ACC112 (cell line): Measurements from ENCODE around the gene NUDCD3.

Experiments used
- H2AFZ ChIP-seq: fragments of 200-600 bp; sonication (generic); one replicate; pipeline ENCODE4 v1.6.0; 2017; ENCODE audit warnings: antibody characterized with exemption, low read length; ENCODE audit not compliant: unreplicated experiment
- H3K27ac ChIP-seq: fragments of 200-600 bp; sonication (generic); 2 replicates; pipeline ENCODE4 v1.5.1; 2014; ENCODE audit warnings: low read depth, mild to moderate bottlenecking, antibody characterized with exemption, low read length, moderate library complexity
- H3K27me3 ChIP-seq: fragments of 200-600 bp; sonication (generic); 2 replicates; pipeline ENCODE4 v1.6.1; 2014; ENCODE audit warnings: mild to moderate bottlenecking, antibody characterized with exemption, low read length, moderate library complexity, mixed read lengths; ENCODE audit not compliant: insufficient read depth
- H3K36me3 ChIP-seq: fragments of 200-600 bp; sonication (generic); 2 replicates; pipeline ENCODE4 v1.6.1; 2016; ENCODE audit warnings: mild to moderate bottlenecking, antibody characterized with exemption, low read length, moderate library complexity, mixed read lengths; ENCODE audit not compliant: insufficient read depth
- H3K4me1 ChIP-seq: fragments of 200-600 bp; sonication (generic); one replicate; pipeline ENCODE4 v1.6.1; 2016; ENCODE audit warnings: low read length, mixed read lengths; ENCODE audit not compliant: insufficient read depth, unreplicated experiment, control insufficient read depth
- H3K4me3 ChIP-seq: fragments of 200-600 bp; sonication (generic); 2 replicates; pipeline ENCODE4 v1.5.1; 2014; ENCODE audit warnings: mild to moderate bottlenecking, low read depth, low read length
- H3K79me2 ChIP-seq: fragments of 200-600 bp; sonication (generic); one replicate; pipeline ENCODE4 v1.6.0; 2016; ENCODE audit warnings: low read length; ENCODE audit not compliant: control insufficient read depth, unreplicated experiment, insufficient read depth

The NUDCD3 gene

DNA sequence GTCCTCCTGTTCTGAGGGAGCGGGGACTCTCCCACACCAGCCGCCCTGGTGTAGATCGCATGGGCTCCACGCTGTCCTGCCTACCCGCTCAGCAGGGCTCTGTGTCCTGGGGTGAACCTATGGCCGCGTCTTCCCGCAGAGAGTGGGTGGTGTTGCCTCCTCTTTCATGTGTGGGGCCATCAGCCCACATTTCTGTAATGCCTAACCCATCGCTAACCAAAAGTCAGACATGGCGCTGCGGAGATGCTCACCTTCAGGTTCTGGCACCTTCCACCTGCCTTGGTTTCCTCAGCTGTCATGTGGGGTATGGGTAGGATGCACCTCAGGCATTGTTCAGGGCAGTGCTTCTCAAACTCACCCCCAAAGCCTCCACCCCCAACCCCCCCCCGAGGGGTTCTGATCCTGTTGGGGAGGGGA, 114.5 kb downstream of the NUDCD3 start:
- Histone ChIP-seq H3K27ac (no peak overlapping the region), H3K4me3 (no peak overlapping the region), H3K27me3 (no peaks in the 10 kb centered on the region), H3K4me1 (peaks cover 53% of the 10 kb centered on the region), H3K79me2 (no peaks in the 10 kb centered on the region), H2AFZ (no peak overlapping the region), H3K36me3 (no peaks in the 10 kb centered on the region)

DNA sequence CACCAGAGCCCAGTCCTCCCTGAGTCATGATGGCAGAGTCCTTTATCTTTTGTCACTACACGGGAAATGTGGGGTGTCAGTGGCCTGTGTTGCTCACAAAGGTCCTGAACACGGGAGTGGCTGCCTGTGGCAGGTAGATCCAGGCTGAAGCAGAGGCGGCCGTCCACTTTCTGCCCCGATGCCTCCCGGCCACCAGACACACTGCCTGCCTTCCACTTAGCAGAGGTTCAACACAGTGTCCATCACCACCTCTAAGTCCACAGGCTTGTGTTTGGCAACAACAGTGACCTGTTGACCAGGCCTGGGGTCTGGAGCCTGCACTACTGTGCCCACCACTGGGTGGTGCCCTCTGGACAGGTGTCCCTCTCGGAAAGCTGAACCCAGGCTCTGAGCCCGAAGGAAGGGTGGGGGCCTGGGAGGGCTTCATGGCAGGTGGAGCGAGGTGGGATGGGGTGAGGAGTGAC, 115.2 kb downstream of the NUDCD3 start:
- Histone ChIP-seq H3K4me3 (no peak overlapping the region), H3K36me3 (no peaks in the 10 kb centered on the region), H3K27ac (no peak overlapping the region), H3K79me2 (no peaks in the 10 kb centered on the region), H3K4me1 (peaks cover 47% of the 10 kb centered on the region), H3K27me3 (no peaks in the 10 kb centered on the region), H2AFZ (no peak overlapping the region)

DNA sequence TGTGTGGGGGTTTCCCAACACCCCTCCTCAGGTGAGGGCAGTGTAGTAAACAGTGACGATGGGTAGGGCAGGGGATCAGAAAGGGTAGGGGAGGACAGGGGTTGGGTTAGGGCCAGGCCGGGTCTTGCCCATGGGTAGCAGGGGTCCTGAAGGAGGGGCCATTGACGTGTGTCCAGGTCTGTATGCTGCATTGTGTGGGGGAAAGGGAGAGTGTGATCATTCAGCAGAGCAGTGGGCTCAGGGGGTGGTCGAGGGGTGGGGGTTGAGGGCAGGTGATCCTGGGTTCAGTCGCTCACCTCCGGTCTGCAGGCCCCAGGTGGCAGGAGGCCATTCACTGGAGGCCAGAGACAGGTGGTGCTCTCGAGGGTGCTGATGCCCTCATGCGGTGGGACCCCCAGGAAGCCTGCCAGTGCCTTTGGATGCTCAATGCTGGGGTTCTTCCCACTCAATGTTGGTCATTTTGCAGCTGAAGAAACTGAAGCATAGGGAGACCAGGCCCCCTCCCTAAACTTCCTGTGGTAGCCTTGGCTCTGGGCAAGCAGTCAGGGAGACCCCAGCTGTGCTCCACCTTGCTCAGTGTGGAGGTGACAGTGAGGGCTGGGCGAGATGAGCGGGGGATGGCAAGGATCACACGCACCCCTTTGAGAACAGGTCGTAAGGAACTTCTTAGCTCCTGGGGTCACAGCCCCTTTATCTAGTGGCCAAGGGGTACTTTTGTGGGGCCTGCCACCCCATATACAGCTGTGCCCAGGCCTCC, 116.3 kb downstream of the NUDCD3 start:
- no peak overlapping the region for H3K4me3 ChIP-seq
- H3K36me3 ChIP-seq = no peaks in the 10 kb centered on the region
- H3K4me1 ChIP-seq = peaks cover 38% of the 10 kb centered on the region
- H3K79me2 ChIP-seq = no peaks in the 10 kb centered on the region
- no peak overlapping the region for H2AFZ ChIP-seq
- H3K27me3 ChIP-seq = no peaks in the 10 kb centered on the region
- H3K27ac ChIP-seq = no peak overlapping the region

DNA sequence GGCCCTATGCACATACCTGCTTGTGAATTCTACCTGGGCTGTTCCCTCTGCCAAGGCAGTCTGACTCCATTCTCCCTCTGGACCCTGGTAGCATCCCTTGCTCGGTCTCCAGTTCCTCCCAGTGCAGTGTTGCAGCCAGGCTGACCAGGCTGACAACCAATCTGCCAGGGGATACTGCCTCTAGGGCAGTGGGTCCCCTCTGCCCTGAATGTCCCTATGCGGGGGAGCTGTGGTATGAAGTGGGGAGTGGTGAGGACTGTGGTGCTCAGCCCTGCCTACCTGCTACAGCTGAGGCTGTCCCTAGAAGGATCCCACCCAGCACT, 117.1 kb downstream of the NUDCD3 start:
- Histone ChIP-seq H3K4me3 (no peak overlapping the region), H3K79me2 (no peaks in the 10 kb centered on the region), H3K36me3 (no peaks in the 10 kb centered on the region), H3K27ac (peak overlapping the region; percentile 65), H3K27me3 (no peaks in the 10 kb centered on the region), H3K4me1 (peaks cover 38% of the 10 kb centered on the region), H2AFZ (peak overlapping the region; percentile 14)

DNA sequence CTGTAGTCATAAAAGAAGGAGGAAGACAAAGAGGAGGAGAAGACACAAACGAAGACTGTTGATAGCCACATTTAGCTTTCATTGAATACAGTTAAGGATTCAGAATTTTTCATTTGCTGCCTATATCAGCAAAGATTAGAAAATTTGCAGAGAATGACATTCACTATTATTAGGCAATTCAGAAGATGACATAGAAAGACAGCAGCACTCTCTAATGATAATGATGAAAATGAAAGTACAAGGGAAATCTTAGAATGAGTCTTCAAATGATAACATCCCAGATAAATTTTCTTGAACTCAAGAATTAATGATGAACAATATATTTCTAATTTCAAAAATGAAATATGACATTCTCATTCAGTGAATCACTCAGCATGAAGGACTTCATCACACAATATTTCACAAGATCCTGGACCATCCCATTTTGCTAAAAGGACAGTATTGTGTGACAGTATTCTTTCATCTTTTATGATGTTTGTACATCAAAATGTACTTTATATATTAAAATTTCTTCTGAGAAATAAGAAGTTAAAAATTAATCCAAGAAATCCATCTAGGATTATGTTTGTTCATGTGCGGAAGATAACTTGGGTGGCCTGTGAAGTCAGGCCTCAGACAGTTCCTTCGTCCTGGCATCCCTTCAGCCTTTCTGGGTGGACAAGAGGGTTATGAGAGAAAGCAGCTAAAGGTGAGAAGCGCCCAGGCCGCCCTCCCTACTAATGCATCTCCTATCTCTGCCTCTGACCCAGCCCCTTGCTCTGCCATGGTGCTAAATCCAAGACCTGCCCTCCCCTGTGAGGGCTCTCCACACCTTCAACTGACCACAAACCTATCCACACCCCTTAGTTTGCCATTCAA, 117.7 kb downstream of the NUDCD3 start:
- no peaks in the 10 kb centered on the region for H3K36me3 ChIP-seq
- peaks cover 38% of the 10 kb centered on the region for H3K4me1 ChIP-seq
- H3K79me2 ChIP-seq = no peaks in the 10 kb centered on the region
- peak overlapping the region; percentile 61 for H3K4me3 ChIP-seq
- no peaks in the 10 kb centered on the region for H3K27me3 ChIP-seq
- peak overlapping the region; percentile 65 for H3K27ac ChIP-seq
- H2AFZ ChIP-seq = peak overlapping the region; percentile 55

DNA sequence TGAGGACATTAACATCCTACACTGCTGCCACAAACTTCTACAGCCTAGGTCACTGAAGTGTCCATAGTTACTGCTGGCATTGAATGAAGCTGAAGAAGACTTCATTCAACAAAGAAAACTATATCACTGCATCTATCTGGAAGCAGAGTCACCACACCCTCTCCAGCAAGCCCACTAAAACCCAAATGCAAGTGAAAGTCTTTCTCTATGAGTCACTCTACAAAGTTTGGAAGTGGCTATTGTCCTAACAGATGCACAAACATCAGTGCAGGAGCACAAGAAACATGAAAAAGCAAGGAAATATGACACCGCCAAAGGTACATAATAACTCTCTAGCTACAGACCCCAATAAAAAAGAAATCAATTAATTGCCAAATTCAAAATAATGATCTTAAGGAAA, 121.6 kb downstream of the NUDCD3 start:
- Histone ChIP-seq H3K4me1 (peaks cover 34% of the 10 kb centered on the region), H3K4me3 (no peak overlapping the region), H3K27me3 (no peaks in the 10 kb centered on the region), H2AFZ (no peak overlapping the region), H3K36me3 (no peaks in the 10 kb centered on the region), H3K27ac (no peak overlapping the region), H3K79me2 (no peaks in the 10 kb centered on the region)

DNA sequence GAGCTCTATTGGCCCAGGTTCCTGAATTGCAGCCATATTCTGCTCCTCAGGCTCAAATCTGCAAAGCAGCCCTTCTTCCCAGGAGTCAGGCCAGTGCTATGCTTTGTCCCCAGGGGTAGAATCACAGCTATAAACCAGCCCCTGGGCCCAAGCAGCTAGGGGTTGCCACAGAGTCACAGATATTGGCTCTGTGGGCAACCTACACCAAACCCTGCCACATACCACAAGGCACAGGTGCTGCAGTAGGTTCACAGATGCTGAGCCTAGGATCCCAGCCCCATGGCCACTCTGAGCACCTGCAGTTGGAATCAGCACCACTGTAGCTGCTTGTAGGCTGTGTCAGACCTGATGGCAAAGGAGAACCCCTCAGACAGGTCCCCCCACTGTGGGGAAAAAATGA, 122.0 kb downstream of the NUDCD3 start:
- H2AFZ ChIP-seq = no peak overlapping the region
- H3K4me1 ChIP-seq = peaks cover 31% of the 10 kb centered on the region
- H3K4me3 ChIP-seq = no peak overlapping the region
- H3K27ac ChIP-seq = no peak overlapping the region
- H3K27me3 ChIP-seq = no peaks in the 10 kb centered on the region
- no peaks in the 10 kb centered on the region for H3K36me3 ChIP-seq
- H3K79me2 ChIP-seq = no peaks in the 10 kb centered on the region

DNA sequence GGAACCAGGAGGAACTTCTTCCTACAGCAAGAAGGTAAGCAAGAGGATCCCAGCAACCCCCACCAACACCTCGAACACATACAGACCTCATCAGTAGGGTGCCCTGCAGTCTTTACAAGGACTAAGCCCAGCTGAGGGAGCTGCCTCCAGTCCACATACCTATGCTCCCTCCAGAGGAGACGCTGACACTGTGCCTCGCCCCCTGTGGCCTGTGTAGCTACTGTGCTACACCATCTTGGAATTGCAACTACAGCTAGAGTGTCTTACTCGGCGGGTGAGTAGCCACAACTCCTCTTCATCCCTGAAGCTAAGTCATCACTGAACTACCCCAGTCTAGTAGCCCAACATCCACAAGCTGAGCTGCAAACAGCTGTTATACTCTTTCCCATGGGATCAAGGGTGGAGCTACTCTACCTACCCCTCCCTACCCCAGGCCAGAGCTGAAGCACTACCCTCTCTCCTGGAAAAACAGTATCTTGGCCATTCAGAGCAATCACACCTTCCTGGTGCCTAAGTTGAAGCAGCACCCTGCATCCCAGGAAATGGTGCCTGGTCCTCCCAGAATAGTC, 122.9 kb downstream of the NUDCD3 start:
- H3K4me3 ChIP-seq = no peak overlapping the region
- H2AFZ ChIP-seq = no peak overlapping the region
- no peaks in the 10 kb centered on the region for H3K79me2 ChIP-seq

DNA sequence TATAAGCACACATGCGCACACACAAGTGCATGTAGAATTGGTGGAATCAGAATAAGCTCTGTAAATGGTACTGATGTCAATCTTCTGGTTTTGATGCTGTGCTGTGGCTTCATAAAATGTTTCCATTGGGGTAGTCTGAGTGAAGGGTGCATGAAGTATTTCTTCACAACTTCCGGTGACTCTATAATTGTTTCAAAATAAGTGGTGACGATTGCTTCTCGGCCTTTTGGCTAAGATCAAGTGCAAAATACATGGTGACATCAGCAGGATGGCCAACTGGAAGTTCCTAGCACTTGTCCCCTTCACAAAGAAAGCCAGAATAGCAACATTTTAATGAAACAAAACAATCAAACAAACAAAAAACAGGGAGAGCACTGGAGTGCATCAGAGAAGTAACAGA, 123.5 kb downstream of the NUDCD3 start:
- no peak overlapping the region for H2AFZ ChIP-seq
- no peaks in the 10 kb centered on the region for H3K27me3 ChIP-seq
- H3K79me2 ChIP-seq = no peaks in the 10 kb centered on the region
- peaks cover 19% of the 10 kb centered on the region for H3K4me1 ChIP-seq
- H3K27ac ChIP-seq = no peak overlapping the region
- H3K36me3 ChIP-seq = no peaks in the 10 kb centered on the region
- no peak overlapping the region for H3K4me3 ChIP-seq

More for the DNA sequence above, 122.9 kb downstream of the NUDCD3 start:
- Histone ChIP-seq H3K4me1 (peaks cover 24% of the 10 kb centered on the region), H3K27me3 (no peaks in the 10 kb centered on the region), H3K36me3 (no peaks in the 10 kb centered on the region), H3K27ac (no peak overlapping the region)

DNA sequence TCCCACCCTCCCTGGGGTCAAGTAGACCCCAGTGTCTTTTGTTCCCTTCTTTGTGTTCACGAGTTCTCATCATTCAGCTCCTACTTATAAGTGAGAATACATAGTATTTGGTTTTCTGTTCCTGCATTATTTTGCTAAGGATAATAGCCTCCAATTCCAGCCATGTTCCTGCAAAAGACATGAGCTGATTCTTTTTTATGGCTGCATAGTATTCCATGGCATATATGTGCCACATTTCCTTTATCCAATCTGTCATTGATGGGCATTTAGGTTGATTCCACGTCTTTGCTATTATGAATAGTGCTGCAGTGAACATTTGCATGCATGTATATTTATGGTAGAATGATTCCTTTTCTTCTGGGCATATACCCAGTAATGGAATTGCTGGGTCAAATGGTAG, 136.8 kb downstream of the NUDCD3 start:
- Histone ChIP-seq H3K4me3 (no peak overlapping the region), H2AFZ (no peak overlapping the region), H3K36me3 (no peaks in the 10 kb centered on the region), H3K27me3 (no peaks in the 10 kb centered on the region), H3K4me1 (no peaks in the 10 kb centered on the region), H3K27ac (no peak overlapping the region), H3K79me2 (no peaks in the 10 kb centered on the region)
